HS-5 (cell line): ENCODE data around the gene ORM1.
"Not testable (repeated sequence)": the region's sequence is repeated elsewhere in the genome, so short reads cannot be mapped to it uniquely, and the experiment has no call there.

Source experiments
- DNase-seq: peaks from one replicate; pipeline ENCODE4 v3.0.0-alpha.2; 2012; ENCODE audit warnings: low read depth

The ORM1 gene

GRCh38 chr9:114322831-114323531 lies at the start of gene ORM1:
Gene ORM1, plus strand, starts transcription at chr9:114323098. Its CDS starts 36 bp downstream, at chr9:114323134.
- DNase-seq: not testable (repeated sequence)

GRCh38 chr9:114273461-114273881 lies 49.4 kb upstream of the ORM1 start:
- no peak for DNase-seq

- DNase-seq: no peak
Observed at GRCh38 chr9:114274217-114274616, 48.7 kb upstream of the ORM1 start.

GRCh38 chr9:114275246-114276004 lies 47.5 kb upstream of the ORM1 start:
- no peak for DNase-seq

GRCh38 chr9:114276908-114277821 lies 45.7 kb upstream of the ORM1 start:
- DNase-seq: peak; percentile 90

GRCh38 chr9:114278356-114278755 lies 44.5 kb upstream of the ORM1 start:
- DNase-seq: no peak

- no peak for DNase-seq
Observed at GRCh38 chr9:114278881-114279570, 43.9 kb upstream of the ORM1 start.

- no peak for DNase-seq
Observed at GRCh38 chr9:114279693-114280092, 43.2 kb upstream of the ORM1 start.

- DNase-seq: no peak
Observed at GRCh38 chr9:114280636-114281472, 42.0 kb upstream of the ORM1 start.

GRCh38 chr9:114281473-114282103 lies 41.3 kb upstream of the ORM1 start:
- DNase-seq: no peak

GRCh38 chr9:114282104-114282485 lies 40.8 kb upstream of the ORM1 start:
- no peak for DNase-seq

GRCh38 chr9:114282507-114282906 lies 40.4 kb upstream of the ORM1 start:
- DNase-seq: no peak

- peak; percentile 53 for DNase-seq
Observed at GRCh38 chr9:114282926-114283325, 40.0 kb upstream of the ORM1 start.

GRCh38 chr9:114283551-114284111 lies 39.3 kb upstream of the ORM1 start:
- no peak for DNase-seq

- no peak for DNase-seq
Observed at GRCh38 chr9:114284316-114285060, 38.4 kb upstream of the ORM1 start.

GRCh38 chr9:114285166-114285867 lies 37.6 kb upstream of the ORM1 start:
- peak; percentile 59 for DNase-seq

- no peak for DNase-seq
Observed at GRCh38 chr9:114286146-114286679, 36.7 kb upstream of the ORM1 start.

GRCh38 chr9:114287001-114287762 lies 35.7 kb upstream of the ORM1 start:
- no peak for DNase-seq
